ENCODE results near the gene HDAC4.
A peak's percentile ranks its signal among the peaks of the same experiment; 100 is the strongest.

Gene HDAC4

GRCh38 chr2:239399433-239399920 is 1.3 kb downstream of the HDAC4 start:
- DNase-seq (ENCODE audit: insufficient read length, low spot score) (no peak), FAIRE-seq (peak; percentile 88)

GRCh38 chr2:239398521-239398921 is 2.3 kb downstream of the HDAC4 start:
- DNase-seq (ENCODE audit: insufficient read length, low spot score) = no peak
- no peak for FAIRE-seq

- no peak for DNase-seq (ENCODE audit: insufficient read length, low spot score)
- no peak for FAIRE-seq
These were observed 2.8 kb downstream of the HDAC4 start for GRCh38 chr2:239397931-239398471.

GRCh38 chr2:239396881-239397681 is 3.7 kb downstream of the HDAC4 start:
- no peak for FAIRE-seq
- no peak for DNase-seq (ENCODE audit: insufficient read length, low spot score)

GRCh38 chr2:239395524-239395923 is 5.3 kb downstream of the HDAC4 start:
- no peak for FAIRE-seq
- DNase-seq (ENCODE audit: insufficient read length, low spot score) = no peak

- DNase-seq (ENCODE audit: insufficient read length, low spot score) = no peak
- FAIRE-seq = no peak
These were observed 5.8 kb downstream of the HDAC4 start for GRCh38 chr2:239394978-239395377.

- FAIRE-seq (no peak), DNase-seq (ENCODE audit: insufficient read length, low spot score) (no peak)
These were observed 6.4 kb downstream of the HDAC4 start for GRCh38 chr2:239394346-239394945.

GRCh38 chr2:239393941-239394340 is 6.9 kb downstream of the HDAC4 start:
- no peak for DNase-seq (ENCODE audit: insufficient read length, low spot score)
- no peak for FAIRE-seq

GRCh38 chr2:239393388-239393940 is 7.4 kb downstream of the HDAC4 start:
- DNase-seq (ENCODE audit: insufficient read length, low spot score) (no peak), FAIRE-seq (no peak)

- no peak for DNase-seq (ENCODE audit: insufficient read length, low spot score)
- FAIRE-seq = no peak
These were observed 8.0 kb downstream of the HDAC4 start for GRCh38 chr2:239392688-239393387.

- no peak for FAIRE-seq
- DNase-seq (ENCODE audit: insufficient read length, low spot score) = no peak
These were observed 8.8 kb downstream of the HDAC4 start for GRCh38 chr2:239392072-239392357.

GRCh38 chr2:239391286-239392071 is 9.3 kb downstream of the HDAC4 start:
- FAIRE-seq = no peak

GRCh38 chr2:239390546-239391285 is 10.1 kb downstream of the HDAC4 start:
- no peak for FAIRE-seq
- DNase-seq (ENCODE audit: insufficient read length, low spot score) = no peak

More at GRCh38 chr2:239391286-239392071, 9.3 kb downstream of the HDAC4 start:
- DNase-seq (ENCODE audit: insufficient read length, low spot score) = no peak

GRCh38 chr2:239389414-239390329 is 11.1 kb downstream of the HDAC4 start:
- DNase-seq (ENCODE audit: insufficient read length, low spot score) (no peak), FAIRE-seq (no peak)

GRCh38 chr2:239388236-239389151 is 12.3 kb downstream of the HDAC4 start:
- DNase-seq (ENCODE audit: insufficient read length, low spot score) = no peak
- FAIRE-seq = no peak

GRCh38 chr2:239387811-239388210 is 13.0 kb downstream of the HDAC4 start:
- DNase-seq (ENCODE audit: insufficient read length, low spot score) = no peak
- FAIRE-seq = no peak

- DNase-seq (ENCODE audit: insufficient read length, low spot score) (no peak), FAIRE-seq (no peak)
These were observed 13.9 kb downstream of the HDAC4 start for GRCh38 chr2:239386872-239387445.

Data from GM19239 (cell line).